Body of pancreas (tissue), 4 donors: ENCODE measurements around the gene MVB12B.

Experiments used
- POLR2A ChIP-seq, 3 donors: fragments of 450-650 bp; IDR thresholded peaks; one replicate each; pipeline ENCODE4 v1.6.1; 2016; ENCODE audit warnings: antibody characterized with exemption in 3 of 3, mild to moderate bottlenecking in 2 of 3
- TF ChIP-seq, protein P1 (sequence below), 7 experiments: fragments of 450-650 bp in 4 of 7; fragments of 200-600 bp in 3 of 7; sonication (generic) in 3 of 7; IDR thresholded peaks; one replicate each; pipeline ENCODE4 v1.5.1; 2016 to 2019; ENCODE audit warnings: antibody characterized with exemption in 7 of 7

DNA sequence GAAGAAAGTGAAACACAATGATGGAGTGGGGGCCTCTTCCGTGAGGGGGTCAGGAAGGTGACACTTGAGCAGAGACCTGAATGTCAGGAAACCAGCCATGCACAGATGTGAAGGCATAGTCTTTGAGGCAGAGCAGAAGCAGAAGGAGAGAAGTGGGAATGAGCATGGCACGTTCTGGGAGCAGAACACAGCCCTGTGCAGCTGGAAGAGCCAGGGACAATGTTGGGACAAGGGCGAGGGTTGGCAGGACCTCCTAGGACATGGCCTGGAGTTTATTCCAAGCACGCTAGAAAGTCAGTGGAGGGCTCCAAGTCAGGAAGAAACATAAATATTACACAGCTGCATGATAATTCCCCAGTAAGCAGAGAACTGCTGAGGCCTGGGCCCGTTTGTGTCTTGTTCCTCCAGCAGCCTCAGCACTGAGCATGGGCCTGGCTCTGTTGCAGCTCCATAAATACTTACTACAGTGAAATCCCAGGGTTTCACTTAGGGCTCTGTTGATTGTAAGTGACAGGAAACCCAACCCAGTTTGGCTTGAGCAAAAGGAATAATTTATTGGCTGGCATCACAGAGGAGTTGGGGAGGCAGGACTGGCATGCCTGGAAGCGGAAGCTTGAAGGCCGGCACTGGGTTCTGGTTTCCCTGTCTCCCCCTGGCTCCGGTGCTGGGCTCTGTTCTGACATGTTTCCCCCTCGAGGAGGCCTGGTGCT is 66.2 kb downstream of the MVB12B start:
- TF ChIP-seq, protein P1, sequence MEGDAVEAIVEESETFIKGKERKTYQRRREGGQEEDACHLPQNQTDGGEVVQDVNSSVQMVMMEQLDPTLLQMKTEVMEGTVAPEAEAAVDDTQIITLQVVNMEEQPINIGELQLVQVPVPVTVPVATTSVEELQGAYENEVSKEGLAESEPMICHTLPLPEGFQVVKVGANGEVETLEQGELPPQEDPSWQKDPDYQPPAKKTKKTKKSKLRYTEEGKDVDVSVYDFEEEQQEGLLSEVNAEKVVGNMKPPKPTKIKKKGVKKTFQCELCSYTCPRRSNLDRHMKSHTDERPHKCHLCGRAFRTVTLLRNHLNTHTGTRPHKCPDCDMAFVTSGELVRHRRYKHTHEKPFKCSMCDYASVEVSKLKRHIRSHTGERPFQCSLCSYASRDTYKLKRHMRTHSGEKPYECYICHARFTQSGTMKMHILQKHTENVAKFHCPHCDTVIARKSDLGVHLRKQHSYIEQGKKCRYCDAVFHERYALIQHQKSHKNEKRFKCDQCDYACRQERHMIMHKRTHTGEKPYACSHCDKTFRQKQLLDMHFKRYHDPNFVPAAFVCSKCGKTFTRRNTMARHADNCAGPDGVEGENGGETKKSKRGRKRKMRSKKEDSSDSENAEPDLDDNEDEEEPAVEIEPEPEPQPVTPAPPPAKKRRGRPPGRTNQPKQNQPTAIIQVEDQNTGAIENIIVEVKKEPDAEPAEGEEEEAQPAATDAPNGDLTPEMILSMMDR (IDR thresholded peaks at IDR 0.05): no peak
- TF ChIP-seq POLR2A (IDR thresholded peaks at IDR 0.05): no peak
